GM19099 (cell line): ENCODE results near the gene VPS33B.

Experiments
- POLR2A ChIP-seq: IDR thresholded peaks from 3 replicates; pipeline ENCODE4 v1.6.1; 2011; ENCODE audit warnings: low read depth; ENCODE audit not compliant: insufficient read length; ENCODE audit errors: extremely low read depth

Gene VPS33B

GRCh38 chr15:91022075-91022831, at the start of gene VPS33B:
Gene VPS33B, minus strand, starts transcription at chr15:91022594. Its CDS starts 345 bp downstream, at chr15:91022249.
- TF ChIP-seq POLR2A = peak; percentile 65

GRCh38 chr15:91072161-91072560, 49.8 kb upstream of the VPS33B start:
- no peak for TF ChIP-seq POLR2A

GRCh38 chr15:91070872-91071271, 48.5 kb upstream of the VPS33B start:
- no peak for TF ChIP-seq POLR2A

GRCh38 chr15:91068966-91069365, 46.6 kb upstream of the VPS33B start:
- no peak for TF ChIP-seq POLR2A

- no peak for TF ChIP-seq POLR2A
These were observed 46.0 kb upstream of the VPS33B start for GRCh38 chr15:91068436-91068835.

GRCh38 chr15:91067036-91067435, 44.6 kb upstream of the VPS33B start:
- TF ChIP-seq POLR2A = no peak

GRCh38 chr15:91065505-91065904, 43.1 kb upstream of the VPS33B start:
- TF ChIP-seq POLR2A = no peak

- no peak for TF ChIP-seq POLR2A
These were observed 39.6 kb upstream of the VPS33B start for GRCh38 chr15:91061997-91062396.

- TF ChIP-seq POLR2A = no peak
These were observed 38.8 kb upstream of the VPS33B start for GRCh38 chr15:91061230-91061629.

GRCh38 chr15:91055548-91056331, 33.3 kb upstream of the VPS33B start:
- no peak for TF ChIP-seq POLR2A

GRCh38 chr15:91054816-91055215, 32.4 kb upstream of the VPS33B start:
- TF ChIP-seq POLR2A = no peak

GRCh38 chr15:91051248-91051647, 28.9 kb upstream of the VPS33B start:
- no peak for TF ChIP-seq POLR2A

- TF ChIP-seq POLR2A = no peak
These were observed 27.7 kb upstream of the VPS33B start for GRCh38 chr15:91050128-91050455.

- no peak for TF ChIP-seq POLR2A
These were observed 27.2 kb upstream of the VPS33B start for GRCh38 chr15:91049378-91050127.

GRCh38 chr15:91047545-91048199, 25.3 kb upstream of the VPS33B start:
- no peak for TF ChIP-seq POLR2A
